Mucosa of descending colon (tissue), 3 donors: ENCODE data around the gene STAMBPL1. TPM values are rescaled to one million over a fixed set of nuclear protein-coding genes. Genes with fewer than 3 reads are reported as not detected.

Source experiments
- ATAC-seq: fragments of 200-7000 bp; cut with Tn5 transposase; one replicate; pipeline ENCODE4 v1.9.1; 2020; ENCODE audit warnings: mild to moderate bottlenecking, moderate library complexity
- DNase-seq, 3 donors: peaks; one replicate each; pipeline ENCODE4 v3.0.0-alpha.2; 2020
- H3K36me3 ChIP-seq: fragments of 200-600 bp; one replicate; pipeline ENCODE4 v1.8.0; 2021; ENCODE audit warnings: low read depth, mild to moderate bottlenecking
- H3K4me1 ChIP-seq: fragments of 200-600 bp; one replicate; pipeline ENCODE4 v1.8.0; 2021; ENCODE audit warnings: low read depth, mild to moderate bottlenecking
- H3K4me3 ChIP-seq: fragments of 200-600 bp; one replicate; pipeline ENCODE4 v1.8.0; 2021; ENCODE audit warnings: mild to moderate bottlenecking
- H3K9me3 ChIP-seq: fragments of 200-600 bp; one replicate; pipeline ENCODE4 v1.8.0; 2021; ENCODE audit warnings: mild to moderate bottlenecking
- intact Hi-C, 2 donors: fragments of 100-400 bp; cut with DNase I in 1 of 2; cut with micrococcal nuclease in 1 of 2; formaldehyde crosslinking; loops; one replicate each; pipeline versions ENCODE4 v1.11.0 to v1.11.1; 2022; cut with DNase I, micrococcal nuclease
- total RNA-seq, 3 donors: library from RNA; stranded (reverse); fragmentation: NEBNext Ultra II Directional in 2 of 3; extraction: Animal tissue kit (Norgen Biotek cat#: 25700) in 2 of 3; gene quantifications; one replicate each; pipeline versions ENCODE4 v1.2.1 to v1.2.4, GENCODE V29; 2021 to 2023
- TF ChIP-seq, protein P1 (sequence below): fragments of 200-600 bp; IDR thresholded peaks from one replicate; pipeline ENCODE4 v1.8.0; 2022; ENCODE audit warnings: antibody characterized with exemption, mild to moderate bottlenecking
- donor health status: DM: no; HTN: no; CAD: no; lungs with moderate emphysema.
- donor health status: DM: no; HTN: no; CAD: no.
- donor health status: DM: no; HTN: yes; CAD: no.

Gene STAMBPL1
- total RNA-seq, 3 donors from 2014 or later = 19.2 to 44.2 (median 20.0) TPM

DNA sequence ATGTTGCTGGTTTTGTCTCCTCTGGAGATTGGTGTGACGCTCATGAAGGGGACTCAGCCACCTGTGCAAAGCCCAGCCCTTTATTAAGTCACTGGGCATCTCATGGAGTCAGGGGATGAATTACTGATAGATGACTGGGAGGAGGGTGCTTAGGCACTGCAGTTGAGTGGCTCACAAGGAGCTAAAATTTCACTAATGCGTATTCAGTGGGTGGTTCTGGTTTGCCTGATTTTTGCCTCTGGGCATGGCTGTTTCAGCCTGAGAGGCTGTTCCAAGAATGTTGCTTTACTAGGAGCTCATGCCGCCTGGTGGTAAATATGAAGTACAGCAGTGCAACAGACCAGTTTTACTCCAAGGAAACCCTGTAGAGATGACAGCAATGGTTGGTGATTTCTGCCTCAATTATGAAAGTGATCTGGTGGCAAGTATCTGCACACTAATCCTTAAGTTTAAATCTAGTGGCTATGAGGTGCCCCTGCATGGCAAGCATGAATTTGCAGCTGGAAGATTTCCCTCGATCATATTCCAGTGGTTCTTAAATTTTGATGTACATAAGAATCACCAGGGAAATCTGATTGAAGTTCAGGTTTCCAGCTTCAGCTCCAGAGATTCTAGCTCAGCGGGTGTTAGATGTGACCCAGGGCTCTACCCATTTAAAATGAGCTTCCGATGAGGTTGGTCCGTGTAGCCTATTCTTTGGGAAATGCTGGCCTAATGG, 52.7 kb downstream of the STAMBPL1 start:
- Histone ChIP-seq H3K36me3 (no peaks in the 10 kb centered on the region), H3K9me3 (no peaks in the 10 kb centered on the region), H3K4me3 (no peak overlapping the region), H3K4me1 (peaks cover 21% of the 10 kb centered on the region)
- DNase-seq (peak in 2 of 3 donors; percentile 29 to 62), ATAC-seq (peak; percentile 84)
- intact Hi-C loops = loop anchor here (2.0 to 5.0 kb wide), 2 partner anchors 95 to 98 kb away; no protein-coding TSS in a partner anchor
- TF ChIP-seq, protein P1, sequence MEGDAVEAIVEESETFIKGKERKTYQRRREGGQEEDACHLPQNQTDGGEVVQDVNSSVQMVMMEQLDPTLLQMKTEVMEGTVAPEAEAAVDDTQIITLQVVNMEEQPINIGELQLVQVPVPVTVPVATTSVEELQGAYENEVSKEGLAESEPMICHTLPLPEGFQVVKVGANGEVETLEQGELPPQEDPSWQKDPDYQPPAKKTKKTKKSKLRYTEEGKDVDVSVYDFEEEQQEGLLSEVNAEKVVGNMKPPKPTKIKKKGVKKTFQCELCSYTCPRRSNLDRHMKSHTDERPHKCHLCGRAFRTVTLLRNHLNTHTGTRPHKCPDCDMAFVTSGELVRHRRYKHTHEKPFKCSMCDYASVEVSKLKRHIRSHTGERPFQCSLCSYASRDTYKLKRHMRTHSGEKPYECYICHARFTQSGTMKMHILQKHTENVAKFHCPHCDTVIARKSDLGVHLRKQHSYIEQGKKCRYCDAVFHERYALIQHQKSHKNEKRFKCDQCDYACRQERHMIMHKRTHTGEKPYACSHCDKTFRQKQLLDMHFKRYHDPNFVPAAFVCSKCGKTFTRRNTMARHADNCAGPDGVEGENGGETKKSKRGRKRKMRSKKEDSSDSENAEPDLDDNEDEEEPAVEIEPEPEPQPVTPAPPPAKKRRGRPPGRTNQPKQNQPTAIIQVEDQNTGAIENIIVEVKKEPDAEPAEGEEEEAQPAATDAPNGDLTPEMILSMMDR = peak; percentile 56

DNA sequence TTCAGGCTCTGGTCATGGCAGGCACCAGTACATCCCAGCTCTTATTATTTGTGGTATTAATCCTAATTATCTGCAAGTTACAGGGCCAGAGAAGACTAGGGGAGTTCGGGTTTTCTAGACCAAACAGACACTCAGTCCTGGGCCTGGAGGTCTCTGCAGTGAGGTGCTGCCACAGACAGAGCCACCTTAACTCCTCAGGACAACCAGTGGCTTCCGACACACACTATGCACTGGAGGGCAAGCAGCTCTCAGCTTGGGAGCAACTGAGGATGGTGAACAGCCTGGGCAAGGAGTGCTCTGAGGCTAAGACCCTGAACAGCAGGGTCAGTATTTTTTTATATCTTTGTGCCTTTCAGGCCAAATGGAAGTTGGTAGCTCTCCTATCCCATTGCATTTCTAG, 53.5 kb downstream of the STAMBPL1 start:
- peaks cover 21% of the 10 kb centered on the region for H3K4me1 ChIP-seq
- no peak overlapping the region for H3K4me3 ChIP-seq
- intact Hi-C loops = loop anchor here (2.0 to 5.0 kb wide), 2 partner anchors 96 to 99 kb away; no protein-coding TSS in a partner anchor
- H3K9me3 ChIP-seq = no peaks in the 10 kb centered on the region
- TF ChIP-seq, protein P1 = no peak
- H3K36me3 ChIP-seq = no peaks in the 10 kb centered on the region
- DNase-seq (no peak), ATAC-seq (no peak)

DNA sequence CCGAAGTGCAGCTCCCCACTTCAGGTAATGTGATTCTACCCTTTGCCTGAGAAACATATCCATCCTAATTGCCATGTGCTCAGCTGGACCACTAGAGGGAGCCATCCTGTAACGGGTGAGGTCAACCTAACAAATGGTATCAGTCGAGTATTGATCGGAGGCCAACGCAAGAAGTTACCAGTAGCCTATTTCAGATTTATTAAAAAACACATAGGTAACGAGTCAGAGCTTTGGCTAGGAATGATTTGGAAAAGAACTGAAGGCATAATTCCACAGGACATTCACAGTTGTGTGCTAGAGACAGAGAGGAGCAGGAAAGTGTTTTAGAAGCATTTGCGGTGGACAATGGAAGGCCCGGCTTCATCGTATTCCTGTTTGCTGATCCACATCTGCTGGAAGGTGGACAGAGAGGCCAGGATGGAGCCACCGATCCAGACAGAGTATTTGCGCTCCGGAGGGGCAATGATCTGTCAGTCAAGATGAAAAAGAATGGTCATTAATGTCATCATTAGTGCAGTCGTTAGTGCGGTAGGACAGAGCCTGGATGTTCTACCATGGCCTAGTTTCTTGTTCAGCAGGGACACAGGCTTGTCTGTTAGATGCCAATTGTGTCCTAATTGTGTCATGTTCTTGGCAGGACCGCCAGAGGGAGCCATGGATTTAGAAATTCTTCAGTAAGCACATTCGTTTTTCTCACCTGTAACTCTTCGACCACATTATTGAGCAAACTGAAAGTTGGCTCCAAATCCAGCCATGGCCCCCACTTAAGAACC, 55.0 kb downstream of the STAMBPL1 start:
- H3K36me3 ChIP-seq = no peaks in the 10 kb centered on the region
- H3K4me1 ChIP-seq = peaks cover 21% of the 10 kb centered on the region
- intact Hi-C loops = loop anchor here (2.0 to 5.0 kb wide), 4 partner anchors 40 to 282 kb away; no protein-coding TSS in a partner anchor
- H3K9me3 ChIP-seq = no peaks in the 10 kb centered on the region
- DNase-seq (peak; percentile 56 to 78 (median 62)), ATAC-seq (peak; percentile 87)
- TF ChIP-seq, protein P1 = peak; percentile 76
- no peak overlapping the region for H3K4me3 ChIP-seq

DNA sequence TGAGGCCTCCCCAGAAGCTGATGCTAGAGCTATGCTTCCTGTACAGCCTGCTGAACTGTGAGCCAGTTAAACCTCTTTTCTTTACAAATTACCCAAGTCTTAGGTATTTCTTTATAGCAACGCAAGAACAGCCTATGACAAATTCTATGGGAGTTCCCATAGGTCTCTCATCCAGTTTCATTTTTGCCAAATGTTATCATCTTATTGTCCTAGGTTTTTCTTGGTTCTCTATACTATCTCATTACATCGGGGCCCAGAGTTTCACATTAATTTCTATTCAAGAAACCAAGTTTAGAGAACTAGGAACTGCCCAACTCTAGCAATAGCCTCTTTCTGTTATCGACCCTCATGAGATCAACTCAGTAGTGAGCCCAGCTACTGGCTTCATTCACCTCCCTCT, 56.6 kb downstream of the STAMBPL1 start:
- Histone ChIP-seq H3K4me1 (peaks cover 21% of the 10 kb centered on the region), H3K4me3 (no peak overlapping the region), H3K36me3 (no peaks in the 10 kb centered on the region), H3K9me3 (no peaks in the 10 kb centered on the region)
- intact Hi-C loops = loop anchor here (5.0 kb wide), 2 partner anchors 51 to 281 kb away; no protein-coding TSS in a partner anchor
- DNase-seq = no peak
- no peak for ATAC-seq
- TF ChIP-seq, protein P1 = no peak

DNA sequence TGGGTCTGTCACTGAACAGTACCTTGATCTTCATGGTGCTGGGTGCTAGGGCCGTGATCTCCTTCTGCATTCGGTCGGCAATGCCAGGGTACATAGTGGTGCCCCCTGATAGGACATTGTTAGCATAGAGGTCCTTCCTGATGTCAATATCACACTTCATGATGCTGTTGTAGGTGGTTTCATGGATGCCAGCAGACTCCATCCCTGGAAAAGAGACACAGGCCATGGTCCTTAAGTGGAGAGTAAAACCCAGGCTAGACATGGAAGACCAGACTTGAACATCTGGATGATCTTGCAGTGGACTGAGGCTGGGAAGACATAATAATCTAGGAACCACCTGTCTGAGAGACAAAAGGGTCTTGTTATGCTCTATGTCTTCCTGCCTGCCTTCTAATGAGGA, 58.0 kb downstream of the STAMBPL1 start:
- H3K36me3 ChIP-seq = no peaks in the 10 kb centered on the region
- ATAC-seq (no peak), DNase-seq (no peak)
- H3K9me3 ChIP-seq = no peaks in the 10 kb centered on the region
- H3K4me3 ChIP-seq = no peak overlapping the region
- intact Hi-C loops = loop anchor here (5.0 kb wide), 2 partner anchors 49 to 279 kb away; no protein-coding TSS in a partner anchor
- peaks cover 11% of the 10 kb centered on the region for H3K4me1 ChIP-seq
- TF ChIP-seq, protein P1 = no peak
